K562 (cell line): Measurements from ENCODE around the gene PTOV1. TPM values are rescaled to one million over a fixed set of nuclear protein-coding genes. Genes with fewer than 3 reads are reported as not detected.

Experiments used
- ATAC-seq: fragments of 200-7000 bp; cut with Tn5 transposase; 3 replicates; pipeline ENCODE4 v1.9.1; 2020; ENCODE audit warnings: moderate library complexity
- BruUV-seq: library from RNA; stranded (reverse); fragments of 400-500 nt; replicated peaks from 2 replicates; lab custom pipeline; 2021; lab: Mats Ljungman, UMichigan
- CTCF ChIA-PET: fragments of 300-600 bp; formaldehyde crosslinking; extraction: SDS; loops from one replicate; lab custom pipeline; 2021; ENCODE audit warnings: low intra/inter-chr PET ratio; lab: Yijun Ruan, JAX
- POLR2A ChIA-PET: fragments of 300-600, 350-650 bp; sonication (Branson Sonifier 250); formaldehyde crosslinking; extraction: SDS; loops from one replicate; lab custom pipeline; 2021; ENCODE audit warnings: antibody characterized with exemption, inconsistent platforms; lab: Yijun Ruan, JAX
- DNase-seq, 4 experiments: peaks; one replicate each; pipeline versions ENCODE4 v3.0.0 to v3.0.0-alpha.2; 2011 to 2018; ENCODE audit warnings: low spot score in 3 of 4, mixed read lengths in 3 of 4; ENCODE audit errors: extremely low read depth in 1 of 4
- FAIRE-seq: peaks from 2 replicates; lab custom pipeline; 2011; peaks lifted over from hg19 to GRCh38; lab: Jason Lieb, UNC
- H2AFZ ChIP-seq: 2 replicates; pipeline ENCODE4 v1.6.0; 2011; ENCODE audit warnings: low read depth, low read length, control low read depth, inconsistent platforms
- H3K27ac ChIP-seq: fragments of 200-600 bp; 3 replicates; pipeline ENCODE4 v1.8.0; 2011; ENCODE audit warnings: low read depth, mild to moderate bottlenecking, control low read depth, inconsistent platforms, low read length, moderate library complexity, mixed read lengths; ENCODE audit errors: extremely low read depth
- H3K27me3 ChIP-seq, 2 experiments: fragments of 300-600 bp in 1 of 2; 2 replicates in 1 of 2; 3 replicates in 1 of 2; pipeline versions ENCODE4 v1.6.0 to v1.8.0; 2011; ENCODE audit warnings: inconsistent platforms in 2 of 2, low read length in 2 of 2, mild to moderate bottlenecking in 1 of 2, mixed read lengths in 1 of 2, moderate library complexity in 1 of 2; ENCODE audit not compliant: control insufficient read depth in 2 of 2, insufficient read depth in 2 of 2
- H3K36me3 ChIP-seq: fragments of 300-600 bp; 3 replicates; pipeline ENCODE4 v1.8.0; 2011; ENCODE audit warnings: mild to moderate bottlenecking, low read length, inconsistent platforms; ENCODE audit not compliant: control insufficient read depth, insufficient read depth
- H3K4me1 ChIP-seq, 2 experiments: fragments of 200-600 bp in 1 of 2; replicated peaks in 1 of 2; 2 replicates in 1 of 2; 3 replicates in 1 of 2; pipeline versions ENCODE4 v1.5.1 to v1.8.0; 2011; ENCODE audit warnings: inconsistent platforms in 2 of 2, low read length in 2 of 2, mild to moderate bottlenecking in 1 of 2, mixed read lengths in 1 of 2, moderate library complexity in 1 of 2; ENCODE audit not compliant: control insufficient read depth in 2 of 2, insufficient read depth in 2 of 2
- H3K4me2 ChIP-seq: 2 replicates; pipeline ENCODE4 v1.6.1; 2011; ENCODE audit warnings: low read length, control low read depth, inconsistent platforms, mixed read lengths; ENCODE audit not compliant: insufficient read depth
- H3K4me3 ChIP-seq: fragments of 200-600 bp; sonication (generic), shearing (Covaris generic); 2 replicates; pipeline ENCODE4 v1.5.1; 2016; ENCODE audit warnings: control low read depth, inconsistent platforms
- H3K79me2 ChIP-seq: fragments of 200-600 bp; 3 replicates; pipeline ENCODE4 v1.8.0; 2011; ENCODE audit warnings: low read length, inconsistent platforms; ENCODE audit not compliant: control insufficient read depth, insufficient read depth
- H3K9ac ChIP-seq, 2 experiments: 2 replicates each; pipeline versions ENCODE4 v1.6.0 to v1.6.1; 2011; ENCODE audit warnings: low read depth in 2 of 2, low read length in 2 of 2, control low read depth in 1 of 2, inconsistent platforms in 1 of 2, mild to moderate bottlenecking in 1 of 2, mixed read lengths in 1 of 2; ENCODE audit not compliant: insufficient read depth in 1 of 2
- H3K9me1 ChIP-seq: one replicate; pipeline ENCODE4 v1.6.0; 2011; ENCODE audit warnings: inconsistent platforms, mild to moderate bottlenecking, low read length, moderate library complexity; ENCODE audit not compliant: control insufficient read depth, insufficient read depth
- H3K9me3 ChIP-seq: replicated peaks from 2 replicates; pipeline ENCODE4 v1.5.1; 2011; ENCODE audit warnings: low read depth, low read length, inconsistent platforms; ENCODE audit not compliant: control insufficient read depth, insufficient read depth
- H4K20me1 ChIP-seq: replicated peaks from 2 replicates; pipeline ENCODE4 v1.6.1; 2011; ENCODE audit warnings: low read length, inconsistent platforms, mixed read lengths; ENCODE audit not compliant: control insufficient read depth, insufficient read depth
- CREM ChIP-seq: IDR thresholded peaks from 2 replicates; pipeline ENCODE4 v1.6.1; 2014; ENCODE audit warnings: antibody characterized with exemption, low read depth
- EHMT2 ChIP-seq: fragments of 450-650 bp; IDR thresholded peaks from 2 replicates; pipeline ENCODE4 v1.6.1; 2018; ENCODE audit warnings: antibody characterized with exemption
- SAFB2 ChIP-seq: fragments of 200-400 bp; formaldehyde crosslinking; IDR thresholded peaks from 2 replicates; pipeline ENCODE4 v1.6.1; 2018; ENCODE audit warnings: borderline replicate concordance, low read length, low read depth, moderate library complexity; ENCODE audit not compliant: severe bottlenecking
- ZNF507 ChIP-seq: conservative IDR thresholded peaks from 2 replicates; pipeline ENCODE4 v1.6.1; 2017; ENCODE audit warnings: missing genetic modification characterization, missing compliant biosample characterization
- ZNF696 ChIP-seq: fragments of 250-450 bp; sonication (Bioruptor Pico); conservative IDR thresholded peaks from 2 replicates; pipeline ENCODE4 v1.4.0; 2020; ENCODE audit warnings: mild to moderate bottlenecking, moderate library complexity
- WGBS: fragments of 100-300 bp; shearing (Covaris generic); methylation state at CpG from one replicate; pipeline ENCODE4 v1.1.6; 2016; ENCODE audit warnings: low coverage, mixed read lengths; ENCODE audit not compliant: insufficient coverage; ENCODE audit errors: missing lambda C conversion rate; 5-methylcytosine and 5-hydroxymethylcytosine counted together
- in situ Hi-C: fragments of 300-500 bp; cut with MboI; formaldehyde crosslinking; loops from 4 replicates; pipeline ENCODE4 v1.15.0; 2018; ENCODE audit warnings: inconsistent platforms, mixed read lengths
- intact Hi-C: fragments of 100-400 bp; cut with micrococcal nuclease; formaldehyde crosslinking; loops from 2 replicates; pipeline ENCODE4 v1.14.2; 2022
- polyA plus RNA-seq, 8 experiments: library from polyadenylated mRNA; depleted of rRNA in 4 of 8; stranded (reverse) in 5 of 8; unstranded in 3 of 8; fragments of >200 nt; fragmentation: Nextera tagmentation in 2 of 8; fragmentation: Illumina TruSeq in 1 of 8; extraction: Ambion mirVana in 2 of 8; extraction: Trizol in 1 of 8; gene quantifications; 2 replicates each; pipeline versions ENCODE4 v1.2.1 to v1.2.3, GENCODE V29; 2011 to 2014; ENCODE audit warnings: inconsistent platforms in 1 of 8, missing spikeins in 1 of 8
- total RNA-seq, 7 experiments: library from RNA; depleted of rRNA in 6 of 7; stranded (reverse); fragments of >200 nt in 6 of 7; fragmentation: Illumina TruSeq in 2 of 7; extraction: Trizol in 2 of 7; gene quantifications; 2 replicates each; pipeline versions ENCODE4 v1.2.1 to v1.2.3, GENCODE V29; 2011 to 2021; ENCODE audit warnings: low replicate concordance in 1 of 7
- TF ChIP-seq, protein P1 (sequence below): fragments of 250-450 bp; sonication (Bioruptor Pico); IDR thresholded peaks from 2 replicates; pipeline ENCODE4 v1.9.0; 2021; ENCODE audit warnings: mild to moderate bottlenecking, inconsistent platforms

Gene PTOV1
- total and polyA plus RNA-seq, 9 of the 15 experiments (the other 6 are each of a cell fraction or from before 2014, with no cell fraction given): 4.9 to 169 (median 43.5) TPM

DNA sequence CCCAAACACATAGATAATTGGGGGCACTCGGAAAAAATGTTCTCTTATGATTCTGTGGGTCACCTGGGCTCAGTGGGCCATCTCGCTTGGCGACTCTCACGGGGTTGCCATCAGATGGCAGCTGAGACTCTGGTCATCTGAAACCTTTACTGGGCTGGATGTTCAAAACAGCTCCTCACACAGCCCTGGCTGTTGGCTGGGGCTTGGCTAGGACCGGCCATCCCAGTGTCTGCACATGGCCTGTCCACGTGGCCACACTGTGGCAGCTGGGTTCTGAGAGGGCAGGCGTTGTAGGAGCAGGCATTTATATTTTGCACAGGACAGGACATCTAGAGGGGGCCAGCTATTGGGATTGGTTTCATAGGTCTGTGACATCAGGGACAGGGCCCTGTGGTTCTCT lies 17.4 kb upstream of the PTOV1 start:
- no peak for FAIRE-seq
- no peak overlapping the region for H3K9ac ChIP-seq
- no peak for TF ChIP-seq EHMT2
- no peak for TF ChIP-seq ZNF507 (tag)
- TF ChIP-seq SAFB2: no peak
- TF ChIP-seq, protein P1, sequence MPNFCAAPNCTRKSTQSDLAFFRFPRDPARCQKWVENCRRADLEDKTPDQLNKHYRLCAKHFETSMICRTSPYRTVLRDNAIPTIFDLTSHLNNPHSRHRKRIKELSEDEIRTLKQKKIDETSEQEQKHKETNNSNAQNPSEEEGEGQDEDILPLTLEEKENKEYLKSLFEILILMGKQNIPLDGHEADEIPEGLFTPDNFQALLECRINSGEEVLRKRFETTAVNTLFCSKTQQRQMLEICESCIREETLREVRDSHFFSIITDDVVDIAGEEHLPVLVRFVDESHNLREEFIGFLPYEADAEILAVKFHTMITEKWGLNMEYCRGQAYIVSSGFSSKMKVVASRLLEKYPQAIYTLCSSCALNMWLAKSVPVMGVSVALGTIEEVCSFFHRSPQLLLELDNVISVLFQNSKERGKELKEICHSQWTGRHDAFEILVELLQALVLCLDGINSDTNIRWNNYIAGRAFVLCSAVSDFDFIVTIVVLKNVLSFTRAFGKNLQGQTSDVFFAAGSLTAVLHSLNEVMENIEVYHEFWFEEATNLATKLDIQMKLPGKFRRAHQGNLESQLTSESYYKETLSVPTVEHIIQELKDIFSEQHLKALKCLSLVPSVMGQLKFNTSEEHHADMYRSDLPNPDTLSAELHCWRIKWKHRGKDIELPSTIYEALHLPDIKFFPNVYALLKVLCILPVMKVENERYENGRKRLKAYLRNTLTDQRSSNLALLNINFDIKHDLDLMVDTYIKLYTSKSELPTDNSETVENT (CRISPR knock-in tag): no peak
- no peak for TF ChIP-seq ZNF696 (CRISPR knock-in tag)
- no peak for TF ChIP-seq CREM
- no peak overlapping the region for H2AFZ ChIP-seq
- in situ Hi-C loops (no loop called here), intact Hi-C loops (no loop called here)
- no peak overlapping the region for H3K4me2 ChIP-seq
- DNase-seq: no peak
- H3K9me1 ChIP-seq: peaks cover 2% of the 10 kb centered on the region
- ChIA-PET POLR2A (interaction anchor here (1.2 kb wide), 1 partner anchor 13 kb away, joined by 3 read pairs; no protein-coding TSS in a partner anchor), CTCF (no interaction called here)
- peaks cover 98% of the 10 kb centered on the region for H3K36me3 ChIP-seq
- BruUV-seq: no TSS peak
- ATAC-seq: no peak
- peaks cover 0 to 17% of the 10 kb centered on the region in 2 experiments; a peak in 1 of 5 replicates for H3K4me1 ChIP-seq
- no peaks in the 10 kb centered on the region for H3K79me2 ChIP-seq
- no peaks in the 10 kb centered on the region for H3K27me3 ChIP-seq
- WGBS: 83% methylated on average over 7 of the region's 7 CpGs
- H3K4me3 ChIP-seq: no peak overlapping the region
- no peak overlapping the region for H3K27ac ChIP-seq
- no peaks in the 10 kb centered on the region for H3K9me3 ChIP-seq
- H4K20me1 ChIP-seq: no peaks in the 10 kb centered on the region
